UCSD-AML1 (cell line): ENCODE data around the gene CDK19.
"Not testable (repeated sequence)": the region's sequence is repeated elsewhere in the genome, so short reads cannot be mapped to it uniquely, and the experiment has no call there.

Experiments
- DNase-seq: peaks from one replicate; lab custom pipeline; 2025; ENCODE audit not compliant: unreplicated experiment; lab: John Stamatoyannopoulos, UW

Gene CDK19

DNA sequence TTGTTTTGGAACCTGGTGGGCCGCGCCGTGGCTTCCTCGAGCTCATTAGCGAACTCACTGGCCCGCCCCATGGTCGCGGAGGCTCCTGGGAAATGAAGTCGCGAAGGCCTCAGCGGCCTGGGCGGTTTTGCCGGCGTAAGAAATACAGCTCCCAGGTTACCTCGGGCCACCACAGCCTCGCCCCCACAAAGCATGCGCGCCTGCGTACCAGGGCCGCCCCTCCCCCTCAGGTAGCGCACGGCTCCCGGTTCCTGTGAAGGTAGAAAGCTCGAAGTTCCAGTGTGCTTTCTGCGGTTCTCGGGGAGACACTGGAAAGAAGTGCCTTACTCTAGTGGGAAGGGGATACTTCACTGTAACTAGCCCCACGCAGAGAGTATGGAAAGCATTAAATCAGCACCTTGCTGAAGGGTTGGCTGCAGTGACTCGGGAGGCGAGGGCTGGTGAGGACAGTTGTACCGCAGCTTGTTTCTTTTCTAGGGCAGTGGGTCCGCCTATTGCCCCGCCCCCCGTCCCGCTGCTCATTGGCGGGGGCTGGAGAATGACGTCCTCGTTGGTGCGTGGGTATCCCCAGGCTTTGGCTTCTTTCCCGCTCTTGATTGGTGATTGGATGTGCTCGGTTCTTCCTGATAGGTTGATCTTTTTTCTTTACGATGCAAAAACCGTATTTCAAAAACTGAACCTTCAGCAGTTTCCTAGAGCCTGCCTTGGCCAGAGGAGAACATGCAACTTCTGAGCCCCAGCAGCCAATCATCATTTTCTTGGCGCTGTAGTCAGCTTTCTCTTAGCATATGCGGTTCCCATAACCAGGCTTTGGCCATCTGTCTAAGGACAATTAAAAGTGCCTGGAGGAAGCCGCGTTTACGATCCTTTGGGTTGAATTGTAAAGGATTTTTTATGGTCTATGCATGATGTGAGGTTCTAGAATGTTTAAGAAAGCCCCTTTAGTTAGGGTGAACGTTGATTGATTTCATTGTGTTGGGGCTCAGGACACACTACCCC, at the start of gene CDK19:
Gene CDK19 (minus strand): TSS at position 59 of the 999 bp plus-strand sequence. CDS start 333 bp downstream, outside the sequence.
- peak; percentile 99 for DNase-seq

- DNase-seq, result no peak
These were observed 49.6 kb upstream of the CDK19 start for GRCh38 chr6:110864824-110865223.

- peak; percentile 67 for DNase-seq
These were observed 44.1 kb upstream of the CDK19 start for GRCh38 chr6:110859335-110859792.

GRCh38 chr6:110858562-110859214, 43.4 kb upstream of the CDK19 start:
- no peak for DNase-seq

DNA sequence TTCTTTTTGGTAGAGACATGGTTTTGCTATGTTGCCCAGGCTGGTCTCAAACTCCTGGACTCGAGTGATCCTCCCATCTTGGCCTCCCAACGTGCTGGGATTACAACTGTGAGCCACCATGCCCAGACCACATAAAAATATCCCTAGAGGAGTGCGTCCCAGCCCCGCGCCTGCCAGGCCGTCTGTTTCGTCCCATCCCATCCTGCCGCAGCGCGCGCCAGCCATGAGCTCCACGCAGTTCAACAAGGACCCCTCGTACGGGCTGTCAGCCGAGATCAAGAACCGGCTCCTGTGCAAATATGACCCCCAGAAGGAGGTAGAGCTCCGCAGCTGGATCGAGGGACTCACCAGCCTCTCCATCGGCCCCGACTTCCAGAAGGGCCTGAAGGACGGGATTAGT, 42.7 kb upstream of the CDK19 start:
- no peak for DNase-seq

DNA sequence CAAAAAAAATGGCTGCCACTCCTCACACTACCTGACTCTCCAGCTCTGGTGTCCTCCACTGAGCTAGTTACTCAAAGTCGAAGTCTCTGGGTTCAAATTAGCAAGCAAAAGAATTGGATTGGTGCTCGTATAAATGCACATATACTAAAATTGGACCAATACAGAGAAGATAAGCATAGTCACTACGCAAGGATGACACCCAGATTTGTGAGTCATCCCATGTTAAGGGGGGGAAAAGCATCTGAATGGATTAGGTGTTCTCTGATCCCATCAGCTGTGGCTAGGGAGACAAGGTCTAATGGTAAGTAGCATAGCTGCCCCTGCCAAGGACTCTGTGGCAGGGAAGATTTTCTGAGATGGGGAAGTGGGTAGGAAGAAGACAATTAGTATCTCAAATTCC, 41.0 kb upstream of the CDK19 start:
- DNase-seq, result no peak

DNA sequence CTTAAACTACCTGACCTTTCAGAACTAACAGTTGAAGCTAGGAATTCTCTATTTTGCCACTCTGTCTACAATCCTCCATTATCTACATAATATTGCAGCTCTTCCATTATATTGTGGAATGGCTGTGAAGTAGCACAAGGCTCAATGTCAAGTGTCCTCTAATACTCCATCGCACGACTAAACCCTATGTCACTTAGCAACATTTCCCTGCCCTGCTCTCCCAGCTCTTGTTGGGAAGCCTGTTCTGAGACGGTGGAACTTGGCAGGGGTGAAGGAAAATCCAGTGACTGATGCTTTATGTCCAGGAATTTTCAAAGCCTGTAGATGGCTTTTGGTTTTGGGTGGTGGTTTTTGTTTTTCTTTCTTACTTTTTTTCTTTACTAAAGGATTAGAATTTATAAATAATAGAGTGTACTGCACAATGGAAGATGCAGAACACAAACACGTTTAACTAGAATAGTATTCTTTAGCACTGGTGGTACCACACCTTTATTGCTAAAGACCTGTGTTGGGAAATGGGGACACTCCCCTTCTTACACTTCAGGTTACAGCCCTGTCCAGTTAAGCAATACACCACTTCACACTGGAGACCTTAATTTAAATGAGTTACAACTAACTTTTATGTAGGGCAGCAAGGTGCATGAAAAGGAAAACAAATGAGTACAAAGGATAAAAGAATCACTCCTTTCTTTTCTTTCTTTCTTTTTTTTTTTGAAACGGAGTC, 38.6 kb upstream of the CDK19 start:
- no peak for DNase-seq

DNA sequence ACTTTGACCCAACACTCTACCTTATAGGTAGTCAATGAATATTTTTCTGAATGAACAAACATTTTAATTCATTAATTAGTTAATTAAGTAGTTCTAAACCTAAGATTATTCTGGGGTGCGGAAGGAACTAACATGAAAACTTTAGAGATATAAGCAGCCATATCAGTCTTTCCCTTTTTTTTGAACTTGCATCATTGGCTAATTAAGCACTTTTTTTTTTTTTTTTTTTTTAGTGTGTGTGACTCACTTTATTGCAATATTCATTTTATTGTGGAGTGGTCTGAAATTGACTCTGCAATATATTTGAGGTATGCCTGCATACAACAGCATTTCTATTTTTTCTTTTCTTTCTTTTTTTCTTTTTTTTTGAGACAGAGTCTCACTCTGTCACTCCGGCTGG, 37.5 kb upstream of the CDK19 start:
- no peak for DNase-seq

DNA sequence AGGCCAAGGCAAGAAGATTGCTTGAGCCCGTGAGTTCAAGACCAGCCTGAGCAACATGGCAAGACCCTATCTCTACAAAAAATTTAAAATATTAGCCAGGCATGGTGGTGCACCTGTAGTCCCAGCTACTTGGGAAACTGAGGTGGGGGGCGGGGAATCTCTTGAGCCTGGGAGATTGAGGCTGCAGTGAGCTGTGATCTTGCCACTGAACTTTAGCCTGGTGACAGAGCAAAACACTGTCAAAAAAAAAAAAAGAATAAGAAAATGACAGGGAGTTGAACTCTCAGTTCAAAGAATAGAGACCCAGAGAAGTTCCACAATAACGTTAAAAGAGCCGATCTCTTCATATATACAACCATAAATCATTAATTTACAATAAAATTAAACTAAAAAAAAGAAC, 34.5 kb upstream of the CDK19 start:
- no peak for DNase-seq

GRCh38 chr6:110841266-110841665, 26.0 kb upstream of the CDK19 start:
- DNase-seq, result no peak

DNA sequence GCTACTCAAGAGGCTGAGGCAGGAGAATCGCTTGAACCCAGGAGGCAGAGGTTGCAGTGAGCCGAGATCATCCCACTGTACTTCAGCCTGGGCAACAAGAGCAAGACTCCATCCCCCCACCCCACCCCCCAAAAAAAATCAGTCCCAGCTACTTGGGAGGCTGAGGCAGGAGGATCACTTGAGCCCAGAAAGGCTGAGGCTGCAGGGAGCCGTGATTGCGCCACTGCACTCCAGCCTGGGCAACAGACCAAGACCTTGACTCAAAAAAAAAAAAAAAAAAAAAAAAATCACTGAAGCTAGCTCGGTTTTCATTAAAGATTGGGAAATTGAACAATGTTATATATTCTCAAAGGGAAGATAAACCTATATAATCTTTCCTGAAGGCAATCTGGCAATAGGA, 20.5 kb upstream of the CDK19 start:
- not testable (repeated sequence) for DNase-seq

DNA sequence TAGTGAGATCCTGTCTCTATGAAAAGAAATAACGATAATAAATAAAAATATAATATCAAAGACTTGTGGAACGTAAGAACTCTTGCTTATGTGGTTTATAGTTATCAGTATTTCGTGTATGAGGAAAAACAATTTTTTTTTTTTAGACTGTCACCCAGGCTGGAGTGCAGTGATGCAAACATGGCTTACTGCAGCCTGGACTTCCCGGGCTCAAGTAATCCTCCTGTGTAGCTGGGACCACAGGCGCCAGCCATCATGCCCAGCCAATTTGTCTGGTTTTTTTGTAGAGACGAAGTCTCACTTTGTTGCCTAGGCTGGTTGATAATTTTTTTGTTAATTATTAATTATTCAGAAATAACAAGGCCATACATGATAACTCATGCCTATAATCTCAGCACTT, 18.6 kb upstream of the CDK19 start:
- no peak for DNase-seq

DNA sequence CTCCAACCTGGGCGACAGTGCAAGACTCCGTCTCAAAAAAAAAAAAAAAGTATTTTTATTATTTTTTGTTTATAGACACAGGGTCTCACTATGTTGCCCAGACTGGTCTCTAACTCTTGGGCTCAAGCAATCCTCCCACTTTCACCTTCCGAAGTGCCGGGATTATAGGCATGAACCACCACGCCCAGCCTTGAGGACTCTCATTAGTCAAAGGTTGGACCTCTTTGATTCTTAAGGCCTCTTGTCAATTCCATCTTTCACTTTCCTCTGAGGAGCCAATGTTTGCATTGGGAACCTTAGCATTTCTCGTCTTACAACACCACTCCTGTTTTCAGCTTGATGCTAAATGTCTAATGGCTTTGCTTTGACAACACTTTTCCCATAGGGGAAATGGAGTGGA, 16.1 kb upstream of the CDK19 start:
- no peak for DNase-seq

- DNase-seq, result no peak
These were observed 13.1 kb upstream of the CDK19 start for GRCh38 chr6:110828396-110828795.

DNA sequence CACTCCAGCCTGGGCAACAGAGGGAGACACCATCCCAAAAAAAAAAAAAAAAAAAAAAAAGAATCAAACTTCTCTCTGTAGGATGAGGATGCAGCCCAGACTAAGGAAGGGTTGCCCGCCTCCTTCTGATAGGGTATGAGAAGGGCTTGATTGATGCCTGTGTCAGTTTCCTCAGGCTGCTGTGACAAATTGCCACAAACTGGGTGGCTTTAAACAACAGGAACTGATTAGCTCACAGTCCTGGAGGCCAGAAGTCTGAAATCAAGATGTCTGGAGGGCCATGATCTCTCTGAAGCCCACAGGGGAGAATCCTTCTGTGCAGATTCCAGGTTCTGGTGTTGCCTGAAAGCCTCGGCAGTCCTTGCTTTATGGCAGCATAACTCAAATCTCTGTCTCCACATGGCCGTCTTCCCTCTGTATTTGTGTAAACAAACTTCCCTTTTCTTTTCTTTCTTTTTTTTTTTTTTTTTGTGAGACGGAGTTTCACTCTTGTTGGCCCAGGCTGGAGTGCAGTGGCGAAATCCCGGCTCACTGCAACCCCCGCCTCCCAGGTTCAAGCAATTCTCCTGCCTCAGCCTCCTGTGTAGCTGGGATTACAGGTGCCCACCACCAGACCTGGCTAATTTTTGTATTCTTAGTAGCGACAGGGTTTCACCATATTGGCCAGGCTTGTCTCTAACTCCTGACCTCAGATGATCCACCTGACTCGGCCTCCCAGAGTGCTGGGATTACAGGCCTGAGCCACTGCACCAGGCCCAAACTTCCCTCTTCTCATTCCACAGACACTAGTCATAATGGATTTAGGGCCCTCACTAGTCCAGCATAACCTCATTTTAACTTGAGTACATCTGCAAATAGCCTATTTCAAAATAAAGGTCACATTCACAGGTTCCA, 11.2 kb upstream of the CDK19 start:
- no peak for DNase-seq

DNA sequence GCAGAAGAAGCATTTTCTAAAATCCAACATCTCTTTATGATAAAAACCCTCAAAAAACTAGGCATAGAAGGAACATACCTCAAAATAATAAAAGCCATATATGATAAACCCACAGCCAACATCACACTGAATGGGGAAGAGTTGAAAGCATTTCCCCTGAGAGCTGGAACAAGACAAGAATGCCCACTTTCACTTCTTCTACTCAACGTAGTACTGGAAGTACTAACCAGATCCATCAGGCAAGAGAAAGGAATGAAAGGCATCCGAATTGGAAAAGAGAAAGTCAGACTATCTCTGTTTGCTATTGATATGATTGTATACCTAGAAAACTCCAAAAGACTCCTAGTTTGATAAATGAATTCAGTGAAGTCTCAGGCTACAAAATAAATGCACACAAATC, 7.9 kb upstream of the CDK19 start:
- no peak for DNase-seq

DNA sequence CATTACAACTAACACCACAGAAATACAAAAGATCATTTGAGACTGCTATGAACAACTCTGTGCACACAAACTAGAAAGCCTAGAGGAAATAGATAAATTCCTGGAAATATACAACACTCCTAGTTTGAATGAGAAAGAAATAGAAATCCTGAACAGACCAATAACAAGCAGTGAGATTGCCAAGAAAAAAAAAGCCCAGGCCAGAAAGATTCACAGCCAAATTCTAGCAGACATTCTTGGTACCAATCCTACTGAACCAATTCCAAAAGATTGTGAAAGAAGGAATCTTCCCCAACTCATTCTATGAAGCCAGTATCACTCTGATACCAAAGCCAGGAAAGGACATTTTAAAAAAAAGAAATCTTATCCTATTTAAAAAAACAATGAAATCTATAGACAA, 7.0 kb upstream of the CDK19 start:
- no peak for DNase-seq

- DNase-seq, result peak; percentile 31
These were observed 1.4 kb upstream of the CDK19 start for GRCh38 chr6:110816677-110817076.

DNA sequence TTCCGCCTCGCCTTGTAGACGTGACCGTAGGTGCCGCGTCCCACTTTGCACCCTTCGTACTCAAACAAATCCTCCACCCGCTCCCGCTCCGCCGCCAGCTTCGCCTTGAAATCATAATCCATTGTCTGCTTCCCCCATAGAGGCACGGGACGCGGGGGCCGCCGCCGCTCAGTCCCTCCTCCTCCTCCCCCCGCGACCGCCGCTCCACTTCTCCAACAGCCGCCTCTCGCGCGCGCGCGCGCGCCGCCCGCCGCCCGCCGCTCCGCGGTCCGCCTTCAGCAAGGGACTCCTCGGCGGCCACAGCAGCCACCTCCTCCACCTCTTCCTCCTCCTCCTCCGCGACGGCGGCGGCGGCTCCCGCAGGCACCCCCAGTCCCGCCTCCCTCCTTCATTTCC, 256 bp downstream of the CDK19 start:
- no peak for DNase-seq
